GM18868 (cell line): Measurements from ENCODE around the gene ZDHHC4.
"Not testable (repeated sequence)": the region's sequence is repeated elsewhere in the genome, so short reads cannot be mapped to it uniquely, and the experiment has no call there.

Experiments used
- ATAC-seq: cut with Tn5 transposase; IDR thresholded peaks from one replicate; pipeline ENCODE4 v1.9.1; 2021; ENCODE audit warnings: mild to moderate bottlenecking, moderate library complexity; ENCODE audit not compliant: unreplicated experiment

The ZDHHC4 gene

DNA sequence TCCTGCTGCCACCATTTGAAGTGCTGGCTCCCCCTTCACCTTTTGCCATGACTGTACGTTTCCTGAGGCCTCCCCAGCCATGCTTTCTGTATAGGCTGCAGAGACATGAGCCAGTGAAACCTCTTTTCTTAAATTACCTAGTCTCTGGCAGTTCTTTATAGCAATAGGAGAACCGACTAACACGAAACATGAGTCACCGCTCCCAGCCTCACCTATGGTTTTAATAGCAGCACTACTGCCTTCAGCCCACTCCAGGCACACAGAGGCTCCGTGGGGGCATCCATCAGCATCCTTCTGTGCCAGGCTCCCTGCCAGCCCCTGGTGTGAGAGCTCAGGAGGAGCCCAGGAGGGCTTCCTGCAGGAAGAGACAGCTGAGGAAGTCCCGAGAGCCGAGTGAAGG is 54.4 kb downstream of the ZDHHC4 start:
- ATAC-seq = no peak

DNA sequence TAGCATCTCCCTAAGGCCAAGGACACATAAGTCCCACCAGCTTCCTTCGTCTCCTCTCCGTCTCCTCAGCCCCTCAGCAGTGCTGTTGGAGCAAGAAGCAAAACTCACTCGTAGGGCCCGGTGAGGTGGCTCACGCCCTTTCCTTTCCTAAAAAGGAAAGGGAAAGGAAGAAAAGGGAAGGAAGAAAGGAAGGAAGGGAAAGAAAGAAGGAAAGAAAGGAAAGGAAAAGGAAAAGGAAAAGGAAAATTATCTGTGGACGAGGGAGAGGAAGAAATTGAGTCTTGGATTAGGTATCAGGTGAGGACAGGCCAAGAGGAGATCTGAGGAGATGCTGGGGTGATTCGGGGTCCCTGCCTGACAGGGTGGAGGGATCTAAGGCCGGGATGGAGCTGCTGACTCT is 56.8 kb downstream of the ZDHHC4 start:
- ATAC-seq = no peak

DNA sequence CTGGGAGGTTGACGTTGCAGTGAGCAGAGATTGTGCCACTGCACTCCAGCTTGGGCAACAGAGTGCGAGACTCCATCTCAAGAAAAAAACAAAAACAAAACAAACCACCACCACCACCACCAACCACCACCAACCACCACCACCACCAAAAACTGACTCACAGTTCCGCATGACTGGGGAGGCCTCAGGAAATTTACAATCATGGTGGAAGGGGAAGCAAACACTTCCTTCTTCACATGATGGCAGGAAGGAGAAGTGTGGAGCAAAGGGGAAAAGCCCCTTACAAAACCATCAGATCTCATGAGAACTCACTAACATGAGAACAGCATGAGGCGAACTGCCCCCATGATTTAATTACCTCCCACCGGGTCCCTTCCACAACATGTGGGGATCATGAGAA is 57.7 kb downstream of the ZDHHC4 start:
- not testable (repeated sequence) for ATAC-seq

DNA sequence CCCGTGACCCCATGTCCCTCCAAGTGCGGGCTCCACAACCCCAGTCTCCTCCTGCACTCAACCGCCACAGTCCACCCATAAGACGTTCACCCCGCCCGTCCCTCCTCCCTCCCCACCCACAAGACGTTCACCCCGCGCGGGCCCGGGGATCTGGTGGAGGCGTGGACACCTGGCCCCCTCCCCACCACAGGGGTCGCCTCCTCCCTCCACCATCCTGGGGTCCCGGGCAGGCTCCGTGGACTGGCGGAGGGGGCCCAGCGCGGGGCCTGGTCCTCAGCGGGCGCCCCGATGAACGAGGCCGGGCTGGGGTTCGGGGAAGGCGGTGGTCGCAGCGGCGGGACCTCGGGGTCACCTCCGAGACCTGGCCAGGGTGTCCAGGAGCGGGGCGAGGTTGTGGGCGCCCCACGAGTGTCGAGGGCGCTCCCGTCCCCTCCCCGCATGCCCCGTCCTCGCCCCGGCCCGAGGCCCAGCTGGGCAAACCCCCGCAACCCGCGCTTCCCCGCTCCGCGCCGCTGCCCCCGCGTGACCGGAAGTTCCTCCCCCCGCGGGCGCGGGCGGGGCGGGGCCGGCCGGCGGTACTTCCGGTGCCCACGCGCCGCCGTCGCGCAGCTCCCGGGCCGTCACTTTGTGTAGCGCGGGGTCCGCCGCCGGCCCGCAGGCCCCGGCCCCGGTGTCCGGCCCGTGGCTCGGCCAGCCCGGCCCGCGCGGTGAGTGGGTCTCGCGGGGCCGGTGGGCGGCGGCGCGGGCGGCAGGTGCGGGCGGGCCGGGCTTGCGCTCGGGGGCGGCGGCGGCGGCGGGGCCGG is 59.7 kb downstream of the ZDHHC4 start, which contains the start of gene ZNF316:
ZNF316 (plus strand) TSS at position 578 of the 803 bp plus-strand sequence. CDS start 5,092 bp downstream, outside the sequence.
- peak; percentile 80 for ATAC-seq

DNA sequence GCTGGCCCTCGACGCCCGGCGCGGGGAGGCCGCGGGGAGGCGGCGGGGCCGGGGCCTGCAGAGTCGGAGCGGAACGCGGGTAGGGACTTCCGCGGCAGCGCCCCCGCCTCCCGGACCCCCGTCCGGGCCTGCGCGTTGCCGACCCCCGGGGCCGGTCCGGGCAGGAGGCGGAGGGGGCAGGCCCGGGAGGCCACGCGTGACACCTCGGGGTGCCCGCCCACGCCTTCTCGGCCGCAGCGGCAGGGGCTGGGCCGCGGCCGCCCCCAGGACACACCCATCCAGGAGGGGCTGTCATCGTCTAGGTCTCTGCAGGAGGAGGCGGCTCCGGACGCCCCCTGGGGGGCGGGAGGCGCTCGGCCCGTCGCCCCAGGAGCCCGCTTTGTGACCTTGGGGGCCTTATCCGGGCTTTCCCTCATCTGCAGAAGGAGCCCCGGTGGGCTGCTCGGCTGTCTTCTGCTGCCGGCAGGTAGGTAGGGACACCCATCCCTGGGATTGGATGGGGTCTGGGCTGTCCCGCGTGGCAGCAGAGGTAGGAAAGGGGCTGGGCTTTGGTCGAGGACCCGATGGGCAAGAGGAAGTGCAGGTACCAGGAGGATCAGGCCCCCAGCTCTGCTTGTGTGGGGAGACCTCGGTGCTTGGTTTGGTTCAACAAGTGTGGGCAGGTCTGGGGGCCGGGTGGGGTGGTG is 60.4 kb downstream of the ZDHHC4 start:
- peak; percentile 87 for ATAC-seq
